Esophagus muscularis mucosa (tissue), 3 donors: ENCODE measurements around the gene KCNRG.

Source experiments
- POLR2A ChIP-seq: fragments of 450-650 bp; IDR thresholded peaks from one replicate; pipeline ENCODE4 v1.6.1; 2017; ENCODE audit warnings: antibody characterized with exemption, moderate library complexity, mild to moderate bottlenecking, low read depth
- TF ChIP-seq, protein P1 (sequence below), 3 experiments: fragments of 200-600 bp in 2 of 3; fragments of 450-650 bp in 1 of 3; sonication (generic) in 2 of 3; IDR thresholded peaks; one replicate each; pipeline ENCODE4 v1.5.1; 2017 to 2019; ENCODE audit warnings: antibody characterized with exemption in 3 of 3, mild to moderate bottlenecking in 2 of 3, moderate library complexity in 1 of 3

DNA sequence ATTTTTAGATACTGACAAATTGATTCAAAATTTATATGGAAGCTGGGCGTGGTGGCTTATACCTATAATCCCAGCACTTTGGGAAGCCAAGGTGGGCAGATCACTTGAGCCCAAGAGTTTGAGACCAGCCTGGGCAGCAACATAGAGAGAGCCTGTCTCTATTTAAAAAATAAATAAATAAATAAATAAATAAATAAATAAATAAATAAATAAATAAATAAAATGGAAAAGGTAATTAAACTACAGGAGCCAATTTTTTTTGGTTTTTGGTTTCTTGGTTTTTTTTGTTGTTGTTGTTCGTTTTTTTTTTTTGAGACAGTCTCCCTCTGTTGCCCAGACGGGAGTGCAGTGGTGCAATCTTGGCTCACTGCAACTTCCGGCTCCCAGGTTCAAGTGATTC, 47.8 kb upstream of the KCNRG start:
- TF ChIP-seq, protein P1, sequence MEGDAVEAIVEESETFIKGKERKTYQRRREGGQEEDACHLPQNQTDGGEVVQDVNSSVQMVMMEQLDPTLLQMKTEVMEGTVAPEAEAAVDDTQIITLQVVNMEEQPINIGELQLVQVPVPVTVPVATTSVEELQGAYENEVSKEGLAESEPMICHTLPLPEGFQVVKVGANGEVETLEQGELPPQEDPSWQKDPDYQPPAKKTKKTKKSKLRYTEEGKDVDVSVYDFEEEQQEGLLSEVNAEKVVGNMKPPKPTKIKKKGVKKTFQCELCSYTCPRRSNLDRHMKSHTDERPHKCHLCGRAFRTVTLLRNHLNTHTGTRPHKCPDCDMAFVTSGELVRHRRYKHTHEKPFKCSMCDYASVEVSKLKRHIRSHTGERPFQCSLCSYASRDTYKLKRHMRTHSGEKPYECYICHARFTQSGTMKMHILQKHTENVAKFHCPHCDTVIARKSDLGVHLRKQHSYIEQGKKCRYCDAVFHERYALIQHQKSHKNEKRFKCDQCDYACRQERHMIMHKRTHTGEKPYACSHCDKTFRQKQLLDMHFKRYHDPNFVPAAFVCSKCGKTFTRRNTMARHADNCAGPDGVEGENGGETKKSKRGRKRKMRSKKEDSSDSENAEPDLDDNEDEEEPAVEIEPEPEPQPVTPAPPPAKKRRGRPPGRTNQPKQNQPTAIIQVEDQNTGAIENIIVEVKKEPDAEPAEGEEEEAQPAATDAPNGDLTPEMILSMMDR (IDR thresholded peaks at IDR 0.05): no peak
- no peak for TF ChIP-seq POLR2A
